Activated naive CD8-positive, alpha-beta T cell treated with anti-CD3 and anti-CD28 coated beads, Interleukin-2, amount 50 U/mL, for 16 hours (primary cell): ENCODE data around the gene ZBP1.

Experiments used
- DNase-seq: peaks from one replicate; pipeline ENCODE4 v3.0.0-alpha.2; 2020; ENCODE audit warnings: low read depth, low spot score

The ZBP1 gene, protein sequence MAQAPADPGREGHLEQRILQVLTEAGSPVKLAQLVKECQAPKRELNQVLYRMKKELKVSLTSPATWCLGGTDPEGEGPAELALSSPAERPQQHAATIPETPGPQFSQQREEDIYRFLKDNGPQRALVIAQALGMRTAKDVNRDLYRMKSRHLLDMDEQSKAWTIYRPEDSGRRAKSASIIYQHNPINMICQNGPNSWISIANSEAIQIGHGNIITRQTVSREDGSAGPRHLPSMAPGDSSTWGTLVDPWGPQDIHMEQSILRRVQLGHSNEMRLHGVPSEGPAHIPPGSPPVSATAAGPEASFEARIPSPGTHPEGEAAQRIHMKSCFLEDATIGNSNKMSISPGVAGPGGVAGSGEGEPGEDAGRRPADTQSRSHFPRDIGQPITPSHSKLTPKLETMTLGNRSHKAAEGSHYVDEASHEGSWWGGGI

DNA sequence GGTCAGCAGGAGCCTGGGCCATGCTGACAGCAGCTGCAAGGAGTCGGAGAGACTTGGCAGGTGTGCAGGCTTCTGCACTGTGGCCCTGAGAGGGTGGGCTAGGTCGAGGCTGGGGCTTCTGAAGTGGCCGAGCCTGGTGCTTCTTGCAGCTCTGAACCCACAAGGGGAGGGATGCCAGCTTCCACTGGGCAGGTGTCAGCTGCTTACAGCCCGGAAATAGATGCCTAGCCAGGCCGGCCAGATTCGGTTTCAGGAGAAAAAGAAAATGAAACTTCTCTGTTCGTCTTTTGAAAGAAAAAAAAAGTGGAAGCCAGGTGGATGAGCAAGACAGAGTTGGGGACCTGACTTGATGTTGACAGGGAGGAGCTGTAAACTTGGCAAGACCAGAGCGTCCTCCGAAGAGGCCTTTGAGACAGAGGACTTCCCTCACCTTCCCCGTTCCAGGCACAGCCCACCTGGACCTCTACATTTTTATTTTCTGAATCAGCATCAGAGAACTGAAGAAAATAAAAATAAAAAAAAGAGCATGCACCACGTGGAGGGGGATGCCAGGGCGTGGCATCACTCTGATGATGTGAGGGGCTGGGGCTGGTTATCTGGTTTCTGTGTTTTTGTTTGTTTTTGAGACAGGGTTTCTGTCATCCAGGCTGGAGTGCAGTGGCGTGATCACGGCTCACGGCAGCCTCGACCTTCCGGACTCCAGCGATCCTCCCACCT is at the start of gene ZBP1:
ZBP1 (minus strand) TSS at position 153 of the 717 bp plus-strand sequence; CDS start at position 22, 131 bp downstream.
- DNase-seq = no peak

DNA sequence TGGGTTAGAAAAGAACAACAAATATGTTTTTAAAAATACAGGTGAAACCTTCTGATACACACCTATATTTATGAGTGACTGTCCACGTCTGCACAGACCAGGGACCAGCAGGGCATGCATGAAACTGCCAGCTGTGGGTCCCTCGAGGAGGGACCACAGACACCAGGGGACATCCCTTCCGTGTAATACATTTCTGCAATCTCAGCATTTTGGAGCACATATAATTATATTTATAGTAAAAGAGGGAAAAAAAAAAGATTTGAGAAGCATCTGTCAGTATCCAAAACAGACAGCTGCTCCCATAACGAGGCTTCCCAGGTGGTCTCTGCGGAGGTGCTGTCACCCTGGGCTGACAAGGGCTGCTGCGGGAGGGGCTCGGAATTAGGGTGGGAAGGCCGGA is 49.4 kb upstream of the ZBP1 start:
- DNase-seq = no peak

DNA sequence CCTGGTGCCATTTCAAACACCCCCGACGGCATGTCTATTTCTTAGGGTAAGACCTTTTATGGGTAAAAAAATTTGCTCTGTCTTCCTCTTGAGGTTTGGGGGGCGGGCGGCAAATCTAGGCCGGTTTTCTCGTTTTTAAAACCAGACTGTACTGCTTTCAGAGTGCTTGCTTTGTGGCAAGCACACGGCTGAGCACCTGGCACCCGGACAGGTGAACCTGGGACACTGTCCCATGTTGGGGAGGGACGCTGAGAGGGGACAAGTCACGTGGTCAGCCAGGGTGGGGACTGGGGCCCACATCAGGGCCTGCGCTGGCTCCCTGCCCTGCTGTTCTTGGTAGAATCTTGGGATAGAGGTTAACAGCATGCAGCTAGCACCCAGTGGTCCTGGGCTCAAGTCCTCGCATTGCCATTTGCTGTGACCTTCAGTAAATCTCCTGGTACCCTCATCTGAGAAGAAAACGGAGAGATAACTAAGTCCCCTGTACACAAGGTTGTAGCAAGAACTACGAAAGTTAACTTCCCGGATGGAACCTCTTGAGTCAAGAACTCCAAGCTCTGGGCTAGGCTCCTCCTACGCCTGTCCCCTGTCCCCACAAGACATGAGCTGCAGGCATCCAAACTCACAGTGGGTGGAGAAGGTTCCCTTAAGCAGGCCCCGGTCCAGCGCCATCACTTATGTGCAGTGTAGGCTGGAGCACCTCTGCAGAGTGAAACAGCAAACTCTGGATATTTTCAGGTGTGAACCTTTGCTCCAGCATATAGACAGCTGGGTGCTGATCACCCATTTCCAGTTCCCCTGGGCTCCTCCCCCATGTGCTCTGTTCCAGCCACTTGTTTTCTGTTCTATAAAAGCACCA is 47.9 kb upstream of the ZBP1 start:
- DNase-seq = no peak

DNA sequence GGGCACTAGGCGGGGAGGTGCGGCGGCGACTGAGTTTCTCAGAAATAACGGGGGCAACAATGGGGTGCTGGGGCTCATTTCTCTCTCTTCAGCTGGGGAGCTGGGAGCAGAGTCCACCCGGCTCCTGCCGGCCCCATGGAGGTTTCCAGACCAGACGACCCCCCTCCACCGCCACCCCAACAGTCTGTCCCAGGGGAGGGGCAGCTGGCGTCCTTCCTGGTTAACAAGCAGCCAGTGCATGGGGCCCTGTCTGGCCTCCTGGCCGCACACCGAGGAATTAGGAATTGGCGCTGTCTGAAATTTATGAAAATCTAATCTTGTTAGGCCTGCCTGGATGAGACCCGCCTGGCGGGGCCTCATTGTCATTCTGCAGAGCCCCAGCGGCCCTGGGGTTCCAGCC is 47.2 kb upstream of the ZBP1 start:
- no peak for DNase-seq

DNA sequence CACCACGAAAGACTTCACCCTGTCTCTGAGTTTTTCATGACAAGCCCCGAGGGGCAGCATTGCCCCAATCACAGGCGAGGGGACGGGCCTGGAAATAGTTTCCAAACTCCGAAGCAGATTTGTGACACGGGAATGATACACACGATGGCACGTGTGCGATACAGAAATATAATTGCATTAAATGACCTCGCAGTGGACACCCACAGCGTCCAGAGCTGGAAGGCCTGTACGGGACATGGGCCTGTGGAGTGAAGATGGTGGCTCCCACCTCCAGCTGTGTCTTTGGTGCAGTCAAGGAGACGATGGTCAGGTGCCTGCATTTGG is 46.6 kb upstream of the ZBP1 start:
- DNase-seq = no peak

DNA sequence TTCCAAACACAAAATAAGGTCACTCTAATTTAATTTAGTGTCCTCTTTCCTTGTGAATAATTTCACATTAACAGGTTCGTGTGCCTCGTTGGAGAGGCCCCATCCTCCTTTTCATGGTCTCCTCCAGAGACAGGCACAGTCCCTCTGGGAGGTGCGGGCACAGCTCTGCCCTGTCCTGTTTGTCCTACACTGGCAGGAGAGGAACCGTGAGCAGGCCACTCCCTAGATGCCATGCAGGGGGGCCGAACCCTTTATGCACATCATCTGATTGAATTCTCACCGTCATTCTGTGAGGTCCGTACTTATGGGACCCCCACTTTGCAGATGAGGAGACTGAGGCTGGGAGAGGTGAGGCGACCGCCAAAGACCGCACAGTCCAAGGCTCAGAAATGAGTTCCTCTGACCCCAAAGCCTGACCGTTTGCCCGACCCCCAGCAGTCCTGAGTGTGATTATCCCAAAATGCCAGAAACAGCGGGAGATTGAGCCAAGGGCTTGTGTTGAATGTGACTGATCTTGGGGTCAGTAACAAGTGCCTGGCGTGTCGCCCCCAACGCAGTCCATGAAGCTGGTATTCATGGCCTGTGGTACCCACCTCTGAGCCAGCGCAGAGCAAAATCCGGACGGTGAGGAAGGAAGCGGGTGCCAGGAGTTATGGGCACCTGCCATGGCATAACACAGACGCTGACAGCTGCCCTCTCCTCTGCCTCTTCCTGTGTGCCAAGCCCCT is 46.0 kb upstream of the ZBP1 start:
- no peak for DNase-seq

DNA sequence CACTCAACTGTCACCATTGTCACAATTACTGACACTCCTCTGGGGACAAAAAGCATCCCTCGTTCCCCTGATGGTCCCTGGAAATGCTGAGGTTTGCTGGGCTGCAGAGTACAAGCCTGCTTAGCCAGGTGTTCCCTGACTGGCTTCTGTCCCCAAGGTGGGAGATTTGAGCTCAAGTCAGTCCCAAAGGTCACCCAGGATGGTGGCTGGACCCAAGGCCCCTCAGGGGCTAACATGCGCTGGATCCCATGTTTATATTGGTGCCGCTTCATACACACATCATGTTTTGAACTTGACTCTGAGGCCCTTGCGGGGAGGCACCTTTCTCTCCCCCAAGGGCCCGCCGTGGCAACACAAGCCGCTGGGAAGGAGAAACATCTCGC is 45.4 kb upstream of the ZBP1 start:
- DNase-seq = no peak

DNA sequence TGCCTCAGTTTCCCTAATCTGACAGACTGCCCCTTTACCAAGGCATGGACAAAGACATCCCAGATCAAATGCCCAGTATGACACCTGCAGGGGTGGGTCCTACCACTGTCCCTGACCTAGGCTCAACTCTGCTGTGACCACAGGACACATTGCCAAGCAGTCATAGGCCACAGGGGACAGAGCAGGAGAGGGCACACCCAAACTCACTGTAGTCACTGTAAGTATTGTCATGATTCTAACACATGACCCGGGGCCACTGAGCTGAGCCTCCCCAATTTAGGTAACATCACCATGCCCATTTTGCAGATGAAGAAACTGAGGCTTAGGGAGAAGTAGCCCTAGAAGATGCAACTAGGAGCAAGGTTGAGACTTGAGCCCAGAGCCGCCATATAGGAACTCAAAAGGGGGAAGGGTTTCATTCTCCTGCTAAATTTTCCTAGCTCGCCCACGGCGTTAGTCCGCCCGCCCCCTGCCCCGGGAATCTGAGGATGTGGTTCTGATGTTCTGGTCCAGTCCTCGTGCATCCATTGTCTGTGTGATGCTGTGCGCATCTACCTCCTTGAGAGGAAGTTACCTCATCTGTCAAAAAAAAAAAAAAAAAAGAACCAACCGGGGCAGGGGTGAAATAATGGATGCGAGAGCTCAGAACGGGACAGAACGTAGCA is 44.8 kb upstream of the ZBP1 start:
- DNase-seq = no peak

DNA sequence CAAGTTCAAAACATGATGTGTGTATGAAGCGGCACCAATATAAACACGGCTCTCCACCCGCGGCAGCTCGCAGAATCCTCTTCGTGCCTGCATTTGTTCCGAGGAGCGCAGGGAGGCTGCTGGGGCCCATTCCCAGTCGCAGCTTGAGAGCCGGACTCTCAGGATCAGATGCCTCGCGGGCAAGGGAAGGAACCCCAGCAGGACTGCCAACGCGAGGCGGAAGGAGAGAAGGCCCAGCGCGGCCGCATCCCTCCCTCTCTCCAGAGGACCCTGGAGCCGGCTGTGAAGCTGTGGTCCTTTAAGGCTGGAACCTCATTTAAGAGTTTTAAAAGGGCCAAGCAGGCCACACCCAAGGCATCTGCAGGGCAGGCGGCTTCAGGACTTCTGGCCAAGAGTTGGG is 44.2 kb upstream of the ZBP1 start:
- DNase-seq = no peak

DNA sequence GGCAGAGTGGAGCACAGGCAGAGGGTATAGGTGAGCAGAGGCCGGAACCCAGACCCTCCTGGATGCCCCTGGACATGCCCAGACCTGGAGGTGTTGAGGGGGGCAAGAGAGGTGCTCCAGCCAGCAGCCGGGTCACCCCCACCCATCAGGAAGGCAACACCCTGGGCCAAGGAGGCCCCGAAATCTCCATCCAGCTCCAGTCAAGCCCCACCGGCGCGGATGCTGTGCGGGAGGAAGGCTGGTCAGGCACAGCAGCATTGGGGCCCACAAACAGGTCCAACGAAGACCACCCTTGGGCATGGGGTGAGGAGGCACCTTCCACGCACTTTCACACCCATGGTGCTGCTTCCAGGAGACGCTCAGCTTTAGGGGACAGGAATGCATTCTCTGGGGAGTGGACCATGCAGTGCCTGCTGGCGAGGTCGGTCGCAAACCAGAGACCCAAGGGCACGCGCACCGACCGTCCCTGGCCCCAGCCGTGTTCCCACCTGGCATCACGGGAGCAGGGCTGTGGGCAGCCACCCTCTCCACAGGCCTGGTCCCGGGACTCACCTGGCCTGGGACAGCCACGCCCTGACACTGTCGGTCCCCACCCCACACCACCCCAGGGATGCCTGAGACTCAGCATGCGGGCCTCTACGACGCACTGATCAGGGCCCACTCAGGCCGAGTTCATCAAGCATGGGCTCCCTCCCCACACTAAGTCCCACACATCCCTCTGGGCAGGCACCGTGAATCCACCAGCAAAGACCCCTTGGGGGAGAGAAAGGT is 43.6 kb upstream of the ZBP1 start:
- no peak for DNase-seq

DNA sequence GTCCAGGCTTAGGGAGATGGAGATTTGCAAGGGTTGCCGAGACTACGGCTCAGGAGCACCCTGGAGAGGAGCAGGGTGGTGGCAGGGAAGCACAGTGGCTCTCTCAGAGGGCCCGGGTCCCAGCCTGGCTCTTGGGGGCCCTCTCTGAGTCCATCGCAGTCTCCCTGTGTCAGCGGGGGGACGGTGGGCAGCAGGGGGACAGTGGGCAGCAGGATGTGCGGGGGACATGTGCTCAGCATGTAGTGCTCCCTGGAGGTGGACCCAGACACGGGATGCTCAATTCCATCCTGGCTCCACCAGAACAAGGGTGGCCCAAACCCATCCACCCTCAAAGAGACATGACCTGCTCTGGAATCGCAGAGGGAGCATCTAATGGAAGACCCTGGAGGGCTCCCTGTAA is 43.0 kb upstream of the ZBP1 start:
- DNase-seq = no peak

DNA sequence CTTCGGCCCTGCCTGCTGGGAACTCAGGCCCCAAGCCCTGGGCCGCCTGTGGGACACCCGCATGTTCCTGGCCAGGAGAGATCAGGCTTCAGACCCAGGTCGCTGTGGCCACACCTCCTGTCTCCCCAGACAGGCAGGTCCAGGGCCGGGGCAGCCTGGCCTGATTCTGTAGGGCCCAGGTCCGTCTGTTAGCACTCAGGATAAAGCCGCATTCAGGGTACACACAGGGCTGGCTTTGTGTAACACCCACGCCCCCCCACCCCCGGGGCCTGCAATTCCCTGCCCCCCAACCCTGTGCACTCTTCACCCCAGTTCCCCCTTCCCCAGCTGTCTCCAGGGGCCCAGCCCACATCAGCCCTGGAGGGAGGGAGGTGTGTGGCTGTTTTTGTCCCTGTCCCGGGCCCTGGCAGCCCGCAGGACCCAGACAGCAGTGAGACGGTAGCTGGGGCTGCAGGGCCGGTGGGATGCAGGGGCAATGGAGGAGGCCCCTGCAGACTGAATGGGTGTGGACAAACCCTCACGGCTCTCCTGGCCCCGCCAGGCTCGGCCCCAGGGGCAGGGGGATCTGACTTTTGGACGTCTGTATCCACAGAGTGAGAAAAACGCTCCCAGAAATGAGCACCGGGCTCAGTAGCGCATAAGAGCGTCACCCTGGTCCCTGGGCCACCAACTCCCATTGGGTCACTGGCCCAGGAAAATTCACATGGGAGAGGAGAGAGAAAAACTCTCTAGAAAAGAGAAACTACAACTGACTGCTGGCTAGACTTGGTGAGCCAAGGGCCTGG is 42.4 kb upstream of the ZBP1 start:
- no peak for DNase-seq

DNA sequence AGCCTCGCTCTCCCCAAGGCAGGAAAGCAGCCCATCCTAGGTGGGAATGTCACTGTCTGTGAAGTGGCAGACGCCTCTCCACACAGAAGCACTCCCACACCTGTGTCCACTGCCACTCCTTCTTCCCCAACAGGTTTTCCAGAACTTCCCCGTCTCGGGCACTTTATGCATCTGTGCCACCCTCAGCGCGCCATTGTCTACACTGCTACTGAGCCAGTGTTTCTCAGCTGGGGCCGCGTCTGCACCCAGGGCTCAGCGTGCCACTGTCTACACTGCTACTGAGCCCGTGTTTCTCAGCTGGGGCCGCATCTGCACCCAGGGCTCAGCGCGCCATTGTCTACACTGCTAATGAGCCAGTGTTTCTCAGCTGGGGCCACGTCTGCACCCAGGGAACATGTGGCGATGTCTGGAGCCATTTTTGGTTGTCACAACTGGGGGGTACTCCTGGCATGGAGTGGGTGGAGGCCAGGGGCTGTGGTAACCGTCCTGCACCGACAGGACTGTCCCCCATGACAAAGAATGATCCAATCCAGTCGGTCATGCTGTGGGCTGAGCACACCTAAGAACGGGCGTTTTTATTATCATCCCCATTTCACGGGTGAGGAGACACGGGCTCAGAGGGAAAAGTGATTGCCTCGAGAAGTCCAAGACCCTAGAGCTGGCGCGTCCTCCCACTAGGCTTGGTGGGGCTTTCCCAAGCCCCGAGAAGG is 41.7 kb upstream of the ZBP1 start:
- no peak for DNase-seq

DNA sequence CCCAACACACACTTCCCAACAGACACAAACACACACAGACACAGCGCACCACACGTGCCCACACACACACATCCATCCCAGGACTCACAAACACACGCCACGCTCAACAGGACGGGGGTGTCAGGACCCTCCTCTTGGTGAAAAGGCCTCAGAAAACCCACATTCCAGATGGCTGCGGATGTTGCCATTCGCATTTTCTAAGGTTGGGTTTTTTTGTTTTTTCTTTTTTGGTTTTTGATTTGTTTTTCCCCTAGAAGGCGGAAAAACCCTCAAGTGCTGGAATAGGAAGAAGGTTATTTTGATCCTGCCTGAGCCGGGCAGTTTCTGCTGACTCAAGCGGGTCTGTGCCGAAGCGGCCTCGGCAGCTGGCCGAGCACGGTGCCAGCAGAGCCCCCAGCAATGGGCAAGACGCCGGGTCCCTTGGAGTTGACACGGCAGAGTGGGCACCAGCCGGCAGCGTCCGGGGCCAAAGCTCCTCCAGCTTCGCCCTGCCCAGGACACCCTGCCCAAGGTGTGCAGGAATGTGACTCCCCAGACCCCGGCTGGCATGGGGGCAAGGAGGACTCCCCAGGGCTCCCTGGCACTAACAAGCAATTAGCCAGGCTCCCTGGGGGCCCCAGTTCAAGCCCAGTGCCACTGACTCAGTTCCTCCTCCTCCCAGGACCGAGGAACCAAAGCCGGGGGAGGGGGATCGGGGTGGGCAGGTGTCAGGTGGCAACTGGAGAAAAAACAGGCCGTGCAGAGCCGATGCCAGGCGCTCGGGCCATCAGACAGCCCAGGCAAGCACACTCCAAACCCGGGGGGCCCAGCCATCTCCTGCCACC is 40.9 kb upstream of the ZBP1 start:
- no peak for DNase-seq

DNA sequence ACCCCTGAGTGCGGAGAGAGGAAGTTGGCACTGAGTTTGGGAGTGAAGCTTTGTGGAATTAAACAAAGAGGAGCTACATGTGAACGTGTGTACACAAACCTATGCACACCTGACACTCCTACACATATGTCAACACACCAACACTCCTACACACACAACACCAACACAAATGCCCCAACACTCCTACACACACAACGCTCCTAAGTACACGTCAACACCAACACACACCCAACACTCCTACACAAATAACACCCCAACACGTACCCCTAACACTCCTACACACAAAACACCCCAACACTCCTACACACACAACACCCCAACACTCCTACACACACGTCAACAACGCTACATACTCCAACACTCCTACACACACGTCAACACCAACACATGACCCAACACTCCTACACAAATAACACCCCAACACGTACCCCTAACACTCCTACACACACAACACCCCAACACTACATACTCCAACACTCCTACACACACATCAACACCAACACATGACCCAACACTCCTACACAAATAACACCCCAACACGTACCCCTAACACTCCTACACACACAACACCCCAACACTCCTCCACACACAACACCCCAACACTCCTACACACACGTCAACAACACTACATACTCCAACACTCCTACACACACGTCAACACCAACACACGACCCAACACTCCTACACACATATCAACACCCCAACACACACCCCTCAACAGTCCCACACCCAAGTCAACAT is 40.1 kb upstream of the ZBP1 start:
- no peak for DNase-seq

DNA sequence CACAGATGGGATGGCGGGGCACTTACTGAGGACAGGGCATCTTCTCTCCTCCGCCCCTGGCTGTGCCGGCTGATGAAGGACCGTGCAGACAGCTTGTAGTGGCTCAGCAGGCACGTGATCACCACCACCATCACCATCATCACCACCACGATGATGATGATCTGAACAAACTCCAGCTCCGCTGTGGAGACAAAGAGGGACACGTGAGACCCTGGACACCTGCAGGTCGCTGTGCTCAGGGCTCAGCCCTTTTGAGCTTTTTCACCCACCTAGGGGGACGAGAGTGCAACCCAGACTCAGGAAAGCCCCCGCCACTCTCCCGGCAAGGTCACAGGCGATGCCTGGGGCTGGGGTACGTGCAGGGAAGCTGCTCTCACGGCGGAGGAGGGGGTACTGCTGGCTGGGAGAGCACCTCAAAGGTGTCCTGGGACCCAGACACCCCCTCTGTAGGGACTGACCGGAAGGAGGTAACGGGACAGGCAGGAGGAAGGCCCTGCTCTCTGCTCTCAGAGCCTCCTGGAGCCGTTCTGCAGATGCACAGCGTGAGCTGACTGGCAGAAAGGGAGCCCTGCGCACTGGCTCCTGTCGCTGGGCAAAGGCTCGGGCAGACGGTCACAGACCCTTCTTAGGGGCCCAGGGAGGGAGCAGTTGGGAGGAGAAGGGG is 39.4 kb upstream of the ZBP1 start:
- no peak for DNase-seq
